CD4-positive, alpha-beta T cell (primary cell): Measurements from ENCODE around the gene CCL24. TPM values are rescaled to one million over a fixed set of nuclear protein-coding genes. Genes with fewer than 3 reads are reported as not detected.
"Not testable (repeated sequence)": the region's sequence is repeated elsewhere in the genome, so short reads cannot be mapped to it uniquely, and the experiment has no call there.

Source experiments
- ATAC-seq: fragments of 200-7000 bp; cut with Tn5 transposase; one replicate; pipeline ENCODE4 v1.10.0; 2022; ENCODE audit warnings: mild to moderate bottlenecking; ENCODE audit not compliant: poor library complexity
- CTCF ChIA-PET: fragments of 350-600 bp; sonication (Branson Sonifier 250); formaldehyde crosslinking; loops from one replicate; lab custom pipeline; 2021; ENCODE audit warnings: antibody characterized with exemption, inconsistent platforms; lab: Charles Lee
- POLR2A ChIA-PET: fragments of 350-600 bp; sonication (Branson Sonifier 250); formaldehyde crosslinking; loops from one replicate; lab custom pipeline; 2021; ENCODE audit warnings: antibody characterized with exemption, inconsistent platforms; lab: Charles Lee
- DNase-seq, 14 experiments: peaks; one replicate each; pipeline ENCODE4 v3.0.0-alpha.2; 2013 to 2020; ENCODE audit warnings: mixed read lengths in 2 of 14
- H3K27ac ChIP-seq, 2 donors: one replicate each; pipeline versions ENCODE4 v1.5.1 to v1.7.0; 2013; ENCODE audit warnings: low read length in 2 of 2, low read depth in 1 of 2, mild to moderate bottlenecking in 1 of 2
- H3K27me3 ChIP-seq, 2 experiments: 1 replicate in 1 of 2; 2 replicates in 1 of 2; pipeline versions ENCODE4 v1.6.1 to v1.7.0; 2013; ENCODE audit warnings: low read length in 2 of 2, control low read depth in 1 of 2, mild to moderate bottlenecking in 1 of 2, moderate library complexity in 1 of 2; ENCODE audit not compliant: insufficient read depth in 2 of 2, control insufficient read depth in 1 of 2
- H3K36me3 ChIP-seq: one replicate; pipeline ENCODE4 v1.6.1; 2013; ENCODE audit warnings: low read length, control low read depth; ENCODE audit not compliant: insufficient read depth
- H3K4me1 ChIP-seq: one replicate; pipeline ENCODE4 v1.6.1; 2013; ENCODE audit warnings: low read length, control low read depth; ENCODE audit not compliant: insufficient read depth
- H3K4me3 ChIP-seq: one replicate; pipeline ENCODE4 v1.5.1; 2013; ENCODE audit warnings: mild to moderate bottlenecking, low read length, moderate library complexity
- H3K9me3 ChIP-seq, 2 experiments: 1 replicate in 1 of 2; 2 replicates in 1 of 2; pipeline versions ENCODE4 v1.6.1 to v1.7.0; 2013; ENCODE audit warnings: low read length in 2 of 2, mild to moderate bottlenecking in 2 of 2, control low read depth in 1 of 2, moderate library complexity in 1 of 2; ENCODE audit not compliant: control insufficient read depth in 1 of 2, insufficient read depth in 1 of 2
- H3K27ac Mint-ChIP-seq: one replicate; pipeline ENCODE4 v1.8.0; 2020; ENCODE audit warnings: mixed read lengths
- H3K27me3 Mint-ChIP-seq: one replicate; pipeline ENCODE4 v1.8.0; 2021; ENCODE audit warnings: mixed read lengths
- H3K36me3 Mint-ChIP-seq: one replicate; pipeline ENCODE4 v1.8.0; 2021; ENCODE audit warnings: low read depth, mixed read lengths
- H3K4me1 Mint-ChIP-seq: one replicate; pipeline ENCODE4 v1.8.0; 2021; ENCODE audit warnings: low read depth, mixed read lengths
- H3K4me3 Mint-ChIP-seq: one replicate; pipeline ENCODE4 v1.8.0; 2020; ENCODE audit warnings: mild to moderate bottlenecking, mixed read lengths
- H3K9me3 Mint-ChIP-seq: one replicate; pipeline ENCODE4 v1.8.0; 2020; ENCODE audit warnings: mixed read lengths
- intact Hi-C, 2 experiments: fragments of 100-400 bp; cut with DNase I in 1 of 2; cut with micrococcal nuclease in 1 of 2; formaldehyde crosslinking; loops; one replicate each; pipeline versions ENCODE4 v1.15.1 to v1.9.0; 2023 to 2025; cut with DNase I, micrococcal nuclease
- total RNA-seq, 174 experiments: library from RNA in 2 of 174; stranded (reverse) in 2 of 174; gene quantifications; one replicate each; pipeline ENCODE4 v1.2.3 and lab custom pipeline; 2021 to 2026
- TF ChIP-seq, protein P1 (sequence below): fragments of 200-600 bp; IDR thresholded peaks from one replicate; pipeline ENCODE4 v1.8.0; 2022; ENCODE audit warnings: antibody characterized with exemption, mild to moderate bottlenecking

The CCL24 gene
- total RNA-seq, 2 experiments from 2014 or later, result not detected

DNA sequence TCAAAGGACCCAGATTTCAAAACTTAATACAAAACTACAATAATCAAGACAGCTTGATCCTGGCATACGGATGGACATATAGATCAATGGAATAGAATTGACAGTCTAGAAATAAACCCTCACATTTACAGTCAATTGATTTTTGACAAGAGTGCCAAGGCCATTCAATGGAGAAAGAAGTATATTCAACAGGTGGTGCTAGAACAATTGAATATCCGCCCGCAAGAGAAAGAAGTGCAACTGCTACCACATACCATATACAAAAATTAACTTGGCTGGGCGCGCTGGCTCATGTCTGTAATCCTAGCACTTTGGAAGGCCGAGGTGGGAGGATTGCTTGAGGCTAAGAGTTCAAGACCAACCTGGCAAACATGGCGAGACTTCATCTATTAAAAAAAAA, 23.2 kb upstream of the CCL24 start:
- no peaks in the 10 kb centered on the region for H3K36me3 ChIP-seq
- TF ChIP-seq, protein P1, sequence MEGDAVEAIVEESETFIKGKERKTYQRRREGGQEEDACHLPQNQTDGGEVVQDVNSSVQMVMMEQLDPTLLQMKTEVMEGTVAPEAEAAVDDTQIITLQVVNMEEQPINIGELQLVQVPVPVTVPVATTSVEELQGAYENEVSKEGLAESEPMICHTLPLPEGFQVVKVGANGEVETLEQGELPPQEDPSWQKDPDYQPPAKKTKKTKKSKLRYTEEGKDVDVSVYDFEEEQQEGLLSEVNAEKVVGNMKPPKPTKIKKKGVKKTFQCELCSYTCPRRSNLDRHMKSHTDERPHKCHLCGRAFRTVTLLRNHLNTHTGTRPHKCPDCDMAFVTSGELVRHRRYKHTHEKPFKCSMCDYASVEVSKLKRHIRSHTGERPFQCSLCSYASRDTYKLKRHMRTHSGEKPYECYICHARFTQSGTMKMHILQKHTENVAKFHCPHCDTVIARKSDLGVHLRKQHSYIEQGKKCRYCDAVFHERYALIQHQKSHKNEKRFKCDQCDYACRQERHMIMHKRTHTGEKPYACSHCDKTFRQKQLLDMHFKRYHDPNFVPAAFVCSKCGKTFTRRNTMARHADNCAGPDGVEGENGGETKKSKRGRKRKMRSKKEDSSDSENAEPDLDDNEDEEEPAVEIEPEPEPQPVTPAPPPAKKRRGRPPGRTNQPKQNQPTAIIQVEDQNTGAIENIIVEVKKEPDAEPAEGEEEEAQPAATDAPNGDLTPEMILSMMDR, result no peak
- H3K27me3 Mint-ChIP-seq, result no peaks in the 10 kb centered on the region
- no peak overlapping the region for H3K4me3 Mint-ChIP-seq
- ATAC-seq, result no peak
- no peak overlapping the region for H3K27ac Mint-ChIP-seq
- no peaks in the 10 kb centered on the region for H3K4me1 ChIP-seq
- intact Hi-C loops, result no loop called here
- no peak overlapping the region for H3K4me3 ChIP-seq
- CTCF ChIA-PET, result no interaction called here
- H3K27me3 ChIP-seq, result no peaks in the 10 kb centered on the region
- DNase-seq, result no peak
- POLR2A ChIA-PET, result no interaction called here
- no peak overlapping the region for H3K27ac ChIP-seq
- H3K4me1 Mint-ChIP-seq, result no peaks in the 10 kb centered on the region
- no peaks in the 10 kb centered on the region for H3K36me3 Mint-ChIP-seq
- no peaks in the 10 kb centered on the region for H3K9me3 ChIP-seq
- H3K9me3 Mint-ChIP-seq, result no peaks in the 10 kb centered on the region

DNA sequence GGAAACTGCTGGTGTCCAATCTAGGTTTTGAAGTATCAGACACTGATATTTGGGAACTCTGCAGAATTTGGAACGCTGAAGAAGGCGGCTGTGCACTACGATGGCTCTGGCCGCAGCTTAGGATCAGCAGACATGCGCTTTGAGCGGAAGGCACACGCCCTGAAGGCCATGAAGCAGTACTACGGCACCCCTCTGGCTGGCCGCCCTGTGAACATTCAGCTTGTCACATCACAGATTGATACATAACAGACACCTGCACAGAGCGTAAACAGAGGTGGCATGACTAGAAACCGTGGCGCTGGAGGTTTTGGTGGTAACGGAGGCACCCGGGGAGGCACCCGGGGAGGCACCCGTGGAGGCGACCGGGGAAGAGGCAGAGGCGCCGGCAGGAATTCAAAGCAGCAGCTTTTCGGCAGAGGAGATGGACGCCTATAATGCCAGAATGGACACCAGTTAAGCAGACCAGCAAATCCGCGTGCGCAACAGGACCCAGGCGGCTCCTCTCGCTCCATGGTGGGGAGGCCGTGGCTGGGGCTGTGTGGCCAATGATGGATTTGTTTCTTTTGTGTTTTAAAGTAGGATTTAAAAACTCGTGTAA, 22.2 kb upstream of the CCL24 start:
- Histone ChIP-seq H3K27ac (no peak overlapping the region), H3K27me3 (no peaks in the 10 kb centered on the region), H3K4me1 (no peaks in the 10 kb centered on the region), H3K4me3 (no peak overlapping the region), H3K9me3 (no peaks in the 10 kb centered on the region), H3K36me3 (no peaks in the 10 kb centered on the region)
- Mint-ChIP-seq H3K27me3 (no peaks in the 10 kb centered on the region), H3K27ac (no peak overlapping the region), H3K4me3 (no peak overlapping the region), H3K36me3 (no peaks in the 10 kb centered on the region), H3K4me1 (no peaks in the 10 kb centered on the region), H3K9me3 (no peaks in the 10 kb centered on the region)
- DNase-seq, result no peak
- CTCF ChIA-PET, result no interaction called here
- TF ChIP-seq, protein P1, result no peak
- intact Hi-C loops, result no loop called here
- ATAC-seq, result no peak
- POLR2A ChIA-PET, result no interaction called here

DNA sequence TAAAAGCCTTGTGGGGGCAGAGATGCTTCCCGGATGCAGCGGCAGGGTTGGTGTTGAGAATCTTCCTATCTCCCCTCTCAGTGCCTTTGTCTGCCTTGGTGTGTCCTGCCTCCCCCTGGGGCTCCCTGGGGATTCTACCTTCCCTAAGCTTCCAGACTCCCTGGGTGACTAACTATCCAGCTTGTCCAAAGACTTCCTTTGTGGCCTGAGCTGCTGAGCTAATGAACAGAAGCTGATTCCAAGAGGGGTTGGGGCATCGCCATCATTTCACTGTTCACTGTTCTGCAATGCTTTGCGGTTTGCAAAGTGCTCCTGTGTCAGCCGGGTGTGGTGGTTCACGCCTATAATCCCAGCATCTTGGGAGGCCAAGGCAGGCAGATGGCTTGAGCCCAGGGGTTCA, 20.1 kb upstream of the CCL24 start:
- POLR2A ChIA-PET, H3K36me3 ChIP-seq, H3K27me3 ChIP-seq, H3K27ac ChIP-seq, H3K9me3 Mint-ChIP-seq, H3K36me3 Mint-ChIP-seq, H3K4me3 ChIP-seq, CTCF ChIA-PET, intact Hi-C loops, H3K9me3 ChIP-seq, H3K27ac Mint-ChIP-seq, H3K4me1 ChIP-seq, ATAC-seq, H3K4me1 Mint-ChIP-seq, H3K4me3 Mint-ChIP-seq, H3K27me3 Mint-ChIP-seq, DNase-seq: not testable (repeated sequence)

DNA sequence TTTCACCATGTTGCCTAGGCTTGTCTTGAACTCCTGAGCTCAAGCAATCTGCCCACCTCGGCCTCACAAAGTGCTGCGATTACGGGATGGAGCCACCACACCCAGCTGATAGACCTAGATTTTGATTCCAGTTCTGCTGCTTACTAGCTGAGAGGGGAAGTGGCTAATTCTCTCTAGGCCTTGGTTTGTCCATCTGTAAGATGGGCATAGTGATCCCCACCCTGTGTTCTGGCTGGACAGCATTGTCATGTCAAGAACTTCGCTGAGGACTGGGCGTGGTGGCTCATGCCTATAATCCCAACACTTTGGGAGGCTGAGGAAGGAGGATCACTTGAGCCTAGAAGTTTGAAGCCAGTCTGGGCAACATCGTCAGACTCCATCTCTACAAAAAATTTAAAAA, 17.4 kb upstream of the CCL24 start:
- CTCF ChIA-PET, result no interaction called here
- no peak for ATAC-seq
- Mint-ChIP-seq H3K4me1 (no peaks in the 10 kb centered on the region), H3K27ac (no peak overlapping the region), H3K4me3 (no peak overlapping the region), H3K27me3 (no peaks in the 10 kb centered on the region), H3K36me3 (no peaks in the 10 kb centered on the region), H3K9me3 (no peaks in the 10 kb centered on the region)
- Histone ChIP-seq H3K27ac (no peak overlapping the region), H3K4me1 (no peaks in the 10 kb centered on the region), H3K27me3 (no peaks in the 10 kb centered on the region), H3K36me3 (no peaks in the 10 kb centered on the region), H3K4me3 (no peak overlapping the region), H3K9me3 (no peaks in the 10 kb centered on the region)
- TF ChIP-seq, protein P1, result no peak
- intact Hi-C loops, result no loop called here
- no peak for DNase-seq
- POLR2A ChIA-PET, result no interaction called here

DNA sequence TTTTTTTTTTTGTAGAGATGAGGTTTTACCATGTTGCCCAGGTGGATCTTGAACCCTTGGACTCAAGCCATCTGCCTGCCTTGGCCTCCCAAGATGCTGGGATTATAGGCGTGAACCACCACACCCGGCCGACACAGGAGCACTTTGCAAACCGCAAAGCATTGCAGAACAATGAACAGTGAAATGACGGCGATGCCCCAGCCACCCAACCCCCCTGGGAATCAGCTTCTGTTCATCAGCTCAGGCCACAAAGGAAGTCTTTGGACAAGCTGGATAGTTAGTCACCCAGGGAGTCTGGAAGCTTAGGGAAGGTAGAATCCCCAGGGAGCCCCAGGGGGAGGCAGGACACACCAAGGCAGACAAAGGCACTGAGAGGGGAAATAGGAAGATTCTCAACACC, 16.1 kb upstream of the CCL24 start:
- H3K27ac Mint-ChIP-seq, H3K4me1 Mint-ChIP-seq, H3K36me3 Mint-ChIP-seq, H3K4me1 ChIP-seq, H3K27ac ChIP-seq, H3K4me3 Mint-ChIP-seq, H3K36me3 ChIP-seq, H3K4me3 ChIP-seq, ATAC-seq, POLR2A ChIA-PET, CTCF ChIA-PET, DNase-seq, intact Hi-C loops, H3K27me3 Mint-ChIP-seq, H3K9me3 Mint-ChIP-seq, H3K27me3 ChIP-seq, H3K9me3 ChIP-seq: not testable (repeated sequence)
